CD4-positive, alpha-beta T cell treated with Interleukin-17A for 4 hours (primary cell): ENCODE results near the gene TRIM29.

Source experiments
- DNase-seq: peaks from one replicate; pipeline ENCODE4 v3.0.0-alpha.2; 2020; ENCODE audit warnings: mixed read lengths

TRIM29 gene

DNA sequence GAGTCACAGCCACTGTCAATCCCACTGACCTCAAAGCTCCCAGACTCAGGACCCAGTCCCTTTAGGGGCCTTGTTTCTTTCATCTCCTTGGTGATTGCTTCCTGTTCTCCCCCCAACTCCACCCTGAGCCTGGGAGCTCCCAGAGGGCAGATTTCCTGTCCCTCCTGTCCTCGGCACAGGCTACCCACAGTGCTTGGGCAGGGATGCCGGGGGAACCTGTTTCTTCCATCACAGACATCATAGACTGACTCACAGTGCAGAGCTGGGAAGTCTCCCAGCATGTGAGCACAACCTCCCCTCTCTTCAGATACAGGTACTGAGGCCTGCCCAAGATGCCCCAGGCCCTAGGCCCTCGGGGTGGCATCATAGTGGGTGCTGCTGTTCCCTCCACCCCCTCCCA is 16.6 kb downstream of the TRIM29 start:
- no peak for DNase-seq

- DNase-seq, result no peak
Measured at GRCh38 chr11:120120805-120121335, 17.0 kb downstream of the TRIM29 start.

GRCh38 chr11:120119121-120119520 is 18.8 kb downstream of the TRIM29 start:
- no peak for DNase-seq

GRCh38 chr11:120117991-120118390 is 19.9 kb downstream of the TRIM29 start:
- no peak for DNase-seq

DNA sequence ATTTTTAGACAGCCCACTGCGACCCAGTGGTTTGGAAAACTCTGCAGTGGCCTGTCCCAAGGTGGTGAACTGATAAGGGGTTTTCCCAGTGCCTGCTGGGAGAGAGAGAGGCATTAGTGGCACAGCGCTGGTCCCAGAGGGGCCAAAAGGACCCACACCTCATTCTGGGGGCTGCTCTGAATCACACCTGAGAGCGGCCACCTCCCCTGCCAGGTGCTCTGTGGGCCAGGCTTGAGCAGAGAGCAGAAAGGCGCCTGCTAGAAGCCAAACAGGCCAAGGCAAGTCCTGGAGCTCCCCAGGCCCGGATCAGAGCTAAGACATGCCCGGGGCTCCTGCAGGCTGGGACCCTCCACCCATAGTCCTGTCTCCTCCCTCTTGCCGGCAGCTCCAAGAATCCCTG is 20.9 kb downstream of the TRIM29 start:
- DNase-seq, result no peak

DNA sequence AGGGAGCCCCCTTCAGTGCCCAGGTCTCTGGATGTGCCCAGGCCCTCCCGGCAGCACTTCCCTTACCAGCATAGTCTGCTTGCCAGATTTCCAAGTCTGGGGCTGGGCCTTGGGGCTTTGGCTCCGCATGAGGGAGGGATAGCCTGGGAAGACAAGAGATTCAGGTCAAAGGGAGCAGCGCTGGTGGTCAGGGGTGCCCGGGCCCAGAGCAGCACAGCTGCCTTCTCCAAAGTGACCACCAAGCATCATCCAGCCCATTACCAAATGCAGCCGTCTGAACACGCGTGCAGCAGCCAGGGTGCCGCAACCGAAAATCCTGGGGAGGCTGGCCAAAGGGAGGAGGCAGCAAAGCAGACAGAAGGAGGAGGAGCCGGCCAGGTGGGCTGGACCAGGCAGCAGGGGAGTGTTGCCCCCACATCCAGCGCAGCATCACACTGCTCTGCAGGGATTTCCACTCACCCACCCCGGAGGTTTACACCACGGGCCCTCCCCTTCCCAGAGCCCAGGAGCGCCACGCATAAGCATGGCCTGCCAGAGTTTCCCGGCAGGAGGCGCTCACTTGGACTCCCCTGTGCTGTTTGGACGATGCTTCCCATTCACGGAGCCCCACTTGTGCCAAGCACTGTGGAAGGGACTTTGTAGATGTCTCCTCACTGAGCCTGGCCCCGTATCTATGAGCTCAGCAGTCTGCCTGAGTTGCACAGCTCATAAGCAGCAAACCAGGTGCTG is 22.5 kb downstream of the TRIM29 start:
- DNase-seq, result no peak

GRCh38 chr11:120112174-120112796 is 25.6 kb downstream of the TRIM29 start:
- no peak for DNase-seq

GRCh38 chr11:120109531-120109930 is 28.4 kb downstream of the TRIM29 start:
- no peak for DNase-seq

- no peak for DNase-seq
Measured at GRCh38 chr11:120108785-120109168, 29.1 kb downstream of the TRIM29 start.

DNA sequence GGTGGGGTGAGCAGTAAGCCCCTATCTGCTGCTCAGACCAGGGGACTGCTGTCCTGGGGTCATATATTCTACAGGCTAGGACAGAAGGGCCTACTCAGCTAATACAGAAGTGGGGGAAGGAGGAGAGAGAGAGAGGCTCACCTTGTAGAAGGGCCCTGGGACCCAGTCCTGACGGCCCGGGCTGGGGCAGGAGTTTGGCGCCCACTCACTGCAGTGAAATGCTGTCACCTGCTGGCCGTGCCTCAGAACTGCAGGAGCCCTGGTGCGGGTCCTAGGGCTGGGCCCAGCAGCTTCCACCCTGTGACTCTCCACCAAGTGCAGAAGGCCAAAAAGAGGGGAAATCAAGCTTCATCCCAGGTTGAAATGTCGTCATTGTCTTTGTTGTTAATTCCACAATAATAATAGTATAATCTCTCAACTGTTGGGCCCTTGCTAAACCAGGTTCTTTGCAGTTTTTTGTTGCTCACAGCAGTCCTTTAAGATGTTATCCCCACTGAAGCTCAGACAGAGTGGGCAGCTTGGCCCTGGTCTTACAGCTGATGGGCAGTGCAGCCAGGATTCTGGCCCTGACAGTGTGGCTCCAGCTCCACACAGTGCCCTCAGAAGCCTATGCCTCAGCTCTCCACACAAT is 29.6 kb downstream of the TRIM29 start:
- DNase-seq, result peak; percentile 61

DNA sequence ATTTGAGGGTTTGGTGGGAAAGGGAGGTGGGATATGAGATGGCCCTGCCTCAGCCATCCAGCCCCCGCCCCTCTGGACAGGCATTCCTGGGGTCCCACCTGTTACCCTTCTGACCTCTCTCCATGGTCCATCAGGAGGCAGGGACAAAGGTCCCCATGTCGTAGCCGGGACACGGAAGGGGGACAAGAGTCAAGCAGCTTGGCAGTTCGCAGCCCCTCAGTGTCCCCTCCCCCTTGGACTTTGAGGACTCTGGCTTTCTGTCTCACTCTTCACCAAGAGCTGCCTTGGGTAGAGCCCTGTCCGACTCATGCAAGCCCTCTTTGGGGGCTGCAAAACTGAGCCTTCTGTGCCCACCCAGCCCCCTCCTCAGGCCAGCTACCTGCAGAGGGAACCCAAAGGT is 30.2 kb downstream of the TRIM29 start:
- no peak for DNase-seq

DNA sequence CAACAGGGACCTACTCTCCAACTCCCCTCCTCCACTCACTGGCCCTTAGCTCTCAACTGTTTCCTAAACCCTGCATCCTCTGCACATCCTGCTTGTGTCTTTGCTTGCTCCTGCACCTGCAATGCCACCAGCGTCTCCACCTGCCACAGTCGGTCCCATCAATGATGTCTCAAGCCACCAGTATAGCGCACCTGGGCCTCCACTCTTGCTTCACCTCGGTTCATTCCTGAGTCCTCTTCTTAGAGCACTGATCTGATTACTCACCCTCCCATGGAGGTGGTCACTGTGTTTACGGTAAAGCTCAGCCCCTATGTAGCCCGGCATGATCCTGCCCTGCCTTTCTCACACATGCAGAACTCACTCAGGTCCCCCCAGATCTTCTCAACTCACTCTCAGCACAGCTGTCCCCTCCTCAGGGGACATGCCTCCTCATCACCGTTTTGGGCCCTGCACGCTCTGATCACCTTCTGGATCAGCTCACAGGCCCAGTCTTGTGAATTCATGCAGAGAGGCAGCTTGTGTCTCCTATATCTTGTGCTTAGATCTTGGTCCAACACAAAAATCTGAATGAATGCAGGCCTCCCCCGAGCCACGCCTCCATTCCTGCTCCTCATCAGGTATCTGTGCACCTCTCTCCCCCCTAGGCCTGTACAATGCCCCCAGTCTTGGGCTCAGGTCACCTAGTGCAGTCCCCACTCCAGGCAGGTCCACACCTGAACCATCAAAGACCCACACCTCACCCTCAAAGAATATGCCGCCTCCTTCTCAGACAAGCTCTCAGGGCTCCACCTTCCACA is 31.4 kb downstream of the TRIM29 start:
- no peak for DNase-seq

- DNase-seq, result no peak
Measured at GRCh38 chr11:120105576-120105975, 32.3 kb downstream of the TRIM29 start.

DNA sequence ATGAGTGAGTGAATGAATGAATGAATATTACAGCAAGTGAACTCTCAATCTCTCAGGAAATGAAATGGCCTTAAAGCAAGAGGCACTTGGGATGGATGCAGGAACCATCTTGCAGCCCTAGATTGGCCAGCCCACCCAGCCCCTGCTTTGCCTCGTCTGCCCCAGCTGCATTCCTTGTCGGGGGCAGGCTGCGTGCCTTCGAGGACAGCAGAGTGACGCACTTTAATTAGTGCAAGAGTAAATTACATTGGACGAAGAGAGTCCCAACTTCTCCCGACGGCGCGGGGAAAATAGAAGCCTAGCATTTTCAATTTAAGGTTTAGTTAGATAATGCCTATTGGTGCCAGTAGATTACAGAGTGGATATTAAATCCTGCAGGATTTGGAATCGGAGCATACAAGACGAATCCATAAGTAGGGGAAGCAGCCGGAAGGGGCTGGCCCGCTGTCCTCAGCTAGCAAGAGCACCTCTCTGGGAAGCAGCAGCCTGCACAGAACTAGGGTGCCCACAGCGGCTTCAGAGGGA is 33.8 kb downstream of the TRIM29 start:
- no peak for DNase-seq

DNA sequence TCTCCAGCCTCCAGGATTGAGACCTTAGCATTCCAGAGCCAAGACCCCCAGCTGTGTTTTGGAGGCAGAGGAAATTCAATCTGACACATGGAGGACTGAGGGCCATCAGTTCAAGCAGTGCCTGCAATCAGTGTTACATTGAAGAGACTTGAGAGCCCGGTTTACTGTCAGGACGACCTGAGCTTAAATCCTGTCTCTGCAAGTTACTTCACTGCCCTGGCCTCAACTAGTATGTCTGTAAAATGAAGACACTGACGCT is 35.1 kb downstream of the TRIM29 start:
- no peak for DNase-seq

- DNase-seq, result no peak
Measured at GRCh38 chr11:120102050-120102863, 35.7 kb downstream of the TRIM29 start.

DNA sequence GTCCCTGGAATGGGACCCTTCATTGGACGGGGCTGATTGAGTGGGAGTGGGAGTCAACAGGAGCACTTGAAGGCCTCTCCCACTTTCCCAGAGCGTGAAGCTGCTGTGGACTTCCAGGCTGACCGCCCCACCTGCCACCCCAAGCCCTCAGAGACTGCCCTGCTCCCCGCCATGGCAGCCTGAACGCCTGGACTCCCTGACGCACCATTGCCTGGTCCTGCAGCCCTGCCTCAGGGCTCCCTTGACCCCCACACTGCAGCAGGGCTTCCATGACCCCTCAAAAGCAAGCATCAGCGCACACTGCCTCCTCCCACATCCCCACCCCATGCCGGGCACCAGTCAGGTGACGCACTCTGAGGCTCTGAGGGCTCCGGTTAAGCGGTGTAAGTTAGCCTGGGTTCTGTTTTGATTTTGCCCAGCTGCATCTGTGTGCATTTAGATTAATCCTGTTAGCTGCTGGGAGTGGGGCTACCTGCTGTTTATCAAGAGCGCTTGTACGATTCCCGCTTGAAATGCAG is 39.4 kb downstream of the TRIM29 start:
- DNase-seq, result no peak

DNA sequence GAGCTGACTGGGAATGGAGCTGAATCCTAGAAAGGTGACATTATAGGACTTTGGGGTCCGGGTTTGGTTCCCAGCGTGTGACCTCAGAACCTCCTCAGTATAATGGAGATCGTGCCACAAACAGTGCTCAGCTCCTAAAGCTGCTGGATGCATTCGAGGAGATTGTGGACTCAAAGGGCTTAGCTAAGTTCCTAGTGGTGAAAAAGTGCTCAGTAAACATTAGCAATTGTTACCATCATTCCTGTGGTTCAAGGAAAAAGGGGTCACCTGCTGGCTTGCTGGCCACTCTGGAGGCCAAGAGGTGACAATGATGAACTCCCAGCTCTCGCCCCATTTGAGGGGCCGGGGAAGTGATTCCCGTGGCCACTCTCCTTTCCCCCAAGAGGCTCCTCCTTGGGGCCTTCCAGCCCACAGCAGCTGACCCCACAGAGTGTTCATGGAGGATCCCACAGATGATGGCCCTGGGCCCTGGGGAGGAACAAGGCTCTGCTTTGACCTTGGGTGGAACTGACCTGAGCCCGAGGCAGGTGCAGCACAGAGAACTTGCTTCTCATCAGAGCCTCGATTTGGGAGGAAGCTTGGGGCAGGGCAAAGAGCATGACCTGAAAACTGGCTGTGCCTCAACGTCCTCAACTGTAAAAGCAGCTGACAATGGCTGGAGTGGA is 40.1 kb downstream of the TRIM29 start:
- no peak for DNase-seq

GRCh38 chr11:120096369-120097191 is 41.3 kb downstream of the TRIM29 start:
- no peak for DNase-seq

DNA sequence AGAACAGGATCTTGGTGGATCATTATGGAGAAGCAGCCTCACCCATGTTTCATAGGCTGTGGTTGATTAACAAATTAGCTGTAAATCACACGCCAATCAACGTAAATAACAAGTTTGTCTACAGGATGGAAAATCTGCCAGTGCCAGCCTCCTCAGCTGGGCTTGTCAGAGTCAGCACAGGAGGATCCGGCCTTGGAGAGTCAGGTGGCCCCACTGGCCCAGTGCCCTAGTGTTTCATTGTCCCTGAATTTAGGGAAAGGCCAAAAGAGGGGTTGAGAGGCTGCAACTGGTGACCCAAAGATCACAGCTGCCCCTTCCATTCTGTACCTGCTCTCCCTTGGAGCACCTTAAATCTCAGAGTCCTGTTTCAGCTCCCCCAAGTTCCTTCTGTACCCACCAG is 42.4 kb downstream of the TRIM29 start:
- DNase-seq, result no peak

- no peak for DNase-seq
Measured at GRCh38 chr11:120091701-120092100, 46.2 kb downstream of the TRIM29 start.
